Skeletal muscle satellite cell (primary cell): ENCODE measurements around the gene ABCA2.

Experiments
- H3K27me3 ChIP-seq: 2 replicates; pipeline ENCODE4 v1.7.0; 2013; ENCODE audit warnings: low read length; ENCODE audit not compliant: control insufficient read depth, insufficient read depth
- H3K36me3 ChIP-seq: 2 replicates; pipeline ENCODE4 v1.7.0; 2013; ENCODE audit warnings: mild to moderate bottlenecking, control low read depth, low read length; ENCODE audit not compliant: insufficient read depth
- H3K4me1 ChIP-seq: 2 replicates; pipeline ENCODE4 v1.7.0; 2013; ENCODE audit warnings: low read length; ENCODE audit not compliant: control insufficient read depth, insufficient read depth
- H3K4me2 ChIP-seq: 2 replicates; pipeline ENCODE4 v1.7.0; 2013; ENCODE audit warnings: mild to moderate bottlenecking, low read length
- H3K4me3 ChIP-seq: 2 replicates; pipeline ENCODE4 v1.7.0; 2013; ENCODE audit warnings: low read length
- H3K9ac ChIP-seq: 2 replicates; pipeline ENCODE4 v1.7.0; 2013; ENCODE audit warnings: mild to moderate bottlenecking, low read depth, low read length, moderate library complexity
- H3K9me3 ChIP-seq: replicated peaks from 2 replicates; pipeline ENCODE4 v1.7.0; 2013; ENCODE audit warnings: mild to moderate bottlenecking, control low read depth, low read length

Gene ABCA2

DNA sequence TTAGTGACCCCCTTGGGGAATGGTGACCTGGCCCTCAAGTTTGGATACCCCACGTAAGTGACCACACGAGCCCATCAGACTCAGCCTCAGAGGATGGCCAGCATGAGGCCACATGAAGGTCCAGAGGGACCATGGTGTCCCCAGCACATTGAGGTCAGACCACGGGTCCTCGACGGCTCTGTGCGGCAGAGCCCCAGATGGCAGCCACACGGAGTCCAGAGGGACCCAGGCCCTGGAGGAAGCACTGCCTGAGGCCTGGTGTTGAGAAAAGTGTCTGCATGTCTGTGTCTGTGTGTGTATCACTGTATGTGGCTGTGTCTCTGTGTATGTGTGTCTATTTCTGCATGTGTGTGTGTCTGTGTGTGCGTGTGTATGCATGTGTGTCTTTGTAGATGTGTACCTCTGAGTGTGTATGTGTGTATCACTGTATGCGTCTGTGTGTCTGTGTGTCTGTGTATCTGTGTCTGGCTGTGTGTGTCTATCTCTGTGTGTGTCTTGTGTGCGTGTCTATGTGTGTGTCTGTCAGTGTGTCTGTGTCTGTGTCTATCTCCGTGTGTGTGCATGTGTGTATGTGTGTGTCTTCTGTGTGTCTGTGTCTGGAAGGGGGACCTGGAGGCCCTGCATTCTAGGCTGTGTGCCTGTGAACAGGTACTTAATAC lies 44.3 kb downstream of the ABCA2 start:
- H3K4me1 ChIP-seq, result peaks cover 6% of the 10 kb centered on the region
- H3K27me3 ChIP-seq, result peaks cover 20% of the 10 kb centered on the region
- H3K4me2 ChIP-seq, result no peak overlapping the region
- H3K4me3 ChIP-seq, result no peak overlapping the region
- H3K9me3 ChIP-seq, result no peaks in the 10 kb centered on the region
- H3K36me3 ChIP-seq, result no peaks in the 10 kb centered on the region
- H3K9ac ChIP-seq, result no peak overlapping the region

DNA sequence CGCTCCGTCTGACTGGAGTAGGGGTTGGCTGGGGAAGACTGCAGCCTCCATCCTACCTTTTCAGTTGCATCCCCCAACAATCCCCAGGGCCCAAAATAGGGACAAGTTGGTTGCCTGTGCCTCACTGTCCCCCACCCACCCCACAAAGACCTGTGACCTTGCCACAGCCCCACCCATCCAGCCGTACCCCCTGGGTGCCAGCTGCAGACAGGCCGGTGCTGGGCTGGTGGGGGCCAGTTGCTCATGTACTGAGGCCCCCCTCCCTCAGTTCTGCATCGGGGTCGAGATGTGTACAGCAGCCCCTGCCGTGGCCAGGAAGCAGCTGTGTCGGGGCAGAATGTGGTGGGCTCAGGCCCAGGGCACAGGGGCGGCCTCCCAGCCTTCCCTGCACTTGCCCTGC lies 44.9 kb downstream of the ABCA2 start:
- Histone ChIP-seq H3K4me3 (no peak overlapping the region), H3K36me3 (no peaks in the 10 kb centered on the region), H3K27me3 (peaks cover 20% of the 10 kb centered on the region), H3K9me3 (no peaks in the 10 kb centered on the region), H3K4me2 (no peak overlapping the region), H3K9ac (no peak overlapping the region), H3K4me1 (peaks cover 7% of the 10 kb centered on the region)

DNA sequence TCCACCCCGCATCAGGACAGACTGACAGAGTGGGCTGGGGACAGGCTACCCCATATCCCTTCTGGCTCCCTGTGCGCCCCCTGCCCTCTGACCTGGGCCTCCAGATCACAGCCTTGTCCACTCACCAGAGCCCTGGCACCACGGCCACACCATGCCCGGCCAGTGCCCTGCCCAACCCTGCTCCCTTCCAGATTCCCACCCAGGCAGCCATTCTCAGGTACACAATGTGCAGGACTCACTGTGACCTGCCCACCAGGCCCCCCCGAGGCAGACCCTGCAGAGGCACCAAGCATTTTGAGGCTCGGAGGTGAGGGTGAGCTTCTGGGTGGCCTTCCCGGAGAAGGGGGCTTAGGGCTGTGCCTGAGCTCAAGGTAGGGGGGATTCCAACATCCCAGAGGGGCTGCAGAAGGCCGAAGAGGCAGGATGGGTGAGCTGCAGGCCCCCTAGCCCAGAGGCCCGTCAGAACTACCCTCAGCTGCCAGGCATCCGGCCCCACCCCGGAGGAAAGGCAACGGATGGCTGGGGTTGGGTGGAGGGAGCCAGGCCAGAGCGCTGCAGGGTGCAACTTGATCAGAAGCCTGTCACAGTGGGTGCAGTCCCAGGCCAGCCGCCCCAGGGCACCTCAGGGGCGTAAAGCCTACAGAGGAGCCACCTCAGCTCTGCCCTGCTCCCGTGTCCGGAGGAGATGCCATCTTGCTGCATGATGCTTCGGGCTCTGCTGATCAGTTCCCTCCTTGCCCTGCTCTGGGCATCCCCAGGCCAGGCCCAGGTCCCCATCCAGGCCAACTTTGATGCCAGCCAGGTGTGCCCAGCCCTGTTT lies 45.6 kb downstream of the ABCA2 start, which contains the start of gene LCNL1:
Gene LCNL1 (plus strand): TSS at position 762 of the 820 bp plus-strand sequence. CDS start 594 bp downstream, outside the sequence.
- peaks cover 20% of the 10 kb centered on the region for H3K27me3 ChIP-seq
- peaks cover 14% of the 10 kb centered on the region for H3K4me1 ChIP-seq
- no peaks in the 10 kb centered on the region for H3K9me3 ChIP-seq
- H3K4me2 ChIP-seq, result no peak within 1 kb of the TSS
- no peak within 1 kb of the TSS for H3K9ac ChIP-seq
- no peak within 1 kb of the TSS for H3K4me3 ChIP-seq
- no peaks in the 10 kb centered on the region for H3K36me3 ChIP-seq

DNA sequence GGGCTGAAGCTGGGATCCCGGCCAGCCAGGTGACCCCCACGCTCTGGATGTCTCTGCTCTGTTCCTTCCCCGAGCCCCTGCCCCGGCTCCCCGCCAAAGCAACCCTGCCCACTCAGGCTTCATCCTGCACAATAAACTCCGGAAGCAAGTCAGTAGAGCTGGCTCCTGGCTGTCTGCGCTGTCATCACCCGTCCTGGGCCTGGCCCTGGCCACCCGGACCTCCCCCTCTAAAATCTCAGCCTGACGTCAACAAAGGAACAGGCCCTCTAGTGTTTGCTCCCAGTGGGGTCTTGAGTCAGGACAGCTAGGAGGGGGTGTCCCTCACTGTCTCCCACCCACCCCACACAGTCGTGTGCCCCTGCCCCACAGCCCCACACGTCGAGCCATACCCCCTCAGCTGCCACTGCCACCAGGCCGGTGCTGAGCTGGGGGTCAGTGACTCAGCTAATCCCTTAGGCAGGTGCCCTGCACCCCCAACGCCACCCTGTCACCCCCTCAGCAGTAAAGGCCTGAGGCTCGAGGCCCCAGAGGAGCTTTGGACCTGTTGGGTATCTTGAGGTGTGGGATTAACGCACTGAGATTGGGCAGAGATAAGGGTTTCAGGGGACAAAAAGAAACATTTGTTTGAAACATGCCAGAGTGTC lies 46.3 kb downstream of the ABCA2 start:
- no peaks in the 10 kb centered on the region for H3K9me3 ChIP-seq

DNA sequence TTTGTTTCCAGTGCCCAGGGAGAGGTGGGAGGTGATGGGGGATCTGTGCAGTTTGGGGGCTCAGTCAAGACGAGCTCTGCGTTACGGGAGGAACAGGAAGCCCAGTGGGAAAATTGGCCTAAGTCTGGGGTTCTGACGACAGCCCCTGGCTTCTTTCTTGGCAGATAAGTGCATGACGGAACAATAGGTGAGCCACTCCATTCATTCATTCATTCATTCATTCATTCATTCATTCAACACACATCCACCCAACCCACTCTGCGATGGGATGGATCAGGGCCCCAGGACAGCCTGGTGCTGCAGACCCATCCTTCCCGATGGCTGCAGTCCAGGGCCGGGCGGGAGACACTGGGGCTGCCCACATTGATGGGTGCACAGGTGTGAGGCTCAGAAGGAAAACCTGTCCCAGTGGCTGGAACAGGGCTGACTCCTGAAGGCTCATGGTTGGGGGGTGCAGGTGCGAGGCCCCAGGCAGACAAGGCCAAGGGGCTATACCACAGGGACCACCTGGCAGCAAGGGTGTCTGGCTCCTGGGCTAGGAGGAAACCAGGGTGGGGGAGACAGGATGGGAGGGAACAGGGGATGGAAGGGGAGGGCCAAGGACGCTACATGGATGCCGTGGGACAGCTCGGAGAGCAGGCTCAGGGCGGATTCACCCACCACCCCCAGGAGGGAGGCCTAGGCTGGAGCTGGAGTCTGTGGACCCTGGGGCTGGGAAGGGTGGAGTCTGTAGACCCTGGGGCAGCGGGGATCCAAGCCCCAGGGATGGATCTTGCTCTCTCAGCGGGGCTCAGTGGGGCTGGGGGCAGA lies 47.2 kb downstream of the ABCA2 start:
- Histone ChIP-seq H3K4me1 (peaks cover 26% of the 10 kb centered on the region), H3K36me3 (no peaks in the 10 kb centered on the region), H3K9ac (no peak overlapping the region), H3K4me2 (no peak overlapping the region), H3K27me3 (peaks cover 20% of the 10 kb centered on the region), H3K4me3 (no peak overlapping the region), H3K9me3 (no peaks in the 10 kb centered on the region)

More for the DNA sequence above, 46.3 kb downstream of the ABCA2 start:
- Histone ChIP-seq H3K36me3 (no peaks in the 10 kb centered on the region), H3K4me3 (no peak overlapping the region), H3K9ac (no peak overlapping the region), H3K4me1 (peaks cover 21% of the 10 kb centered on the region), H3K27me3 (peaks cover 20% of the 10 kb centered on the region), H3K4me2 (no peak overlapping the region)

- Histone ChIP-seq H3K36me3 (no peaks in the 10 kb centered on the region), H3K4me3 (no peak overlapping the region), H3K4me1 (peaks cover 35% of the 10 kb centered on the region), H3K27me3 (peaks cover 18% of the 10 kb centered on the region), H3K4me2 (no peak overlapping the region), H3K9ac (no peak overlapping the region), H3K9me3 (no peaks in the 10 kb centered on the region)
These were observed 48.1 kb downstream of the ABCA2 start for GRCh38 chr9:136979769-136980587.

DNA sequence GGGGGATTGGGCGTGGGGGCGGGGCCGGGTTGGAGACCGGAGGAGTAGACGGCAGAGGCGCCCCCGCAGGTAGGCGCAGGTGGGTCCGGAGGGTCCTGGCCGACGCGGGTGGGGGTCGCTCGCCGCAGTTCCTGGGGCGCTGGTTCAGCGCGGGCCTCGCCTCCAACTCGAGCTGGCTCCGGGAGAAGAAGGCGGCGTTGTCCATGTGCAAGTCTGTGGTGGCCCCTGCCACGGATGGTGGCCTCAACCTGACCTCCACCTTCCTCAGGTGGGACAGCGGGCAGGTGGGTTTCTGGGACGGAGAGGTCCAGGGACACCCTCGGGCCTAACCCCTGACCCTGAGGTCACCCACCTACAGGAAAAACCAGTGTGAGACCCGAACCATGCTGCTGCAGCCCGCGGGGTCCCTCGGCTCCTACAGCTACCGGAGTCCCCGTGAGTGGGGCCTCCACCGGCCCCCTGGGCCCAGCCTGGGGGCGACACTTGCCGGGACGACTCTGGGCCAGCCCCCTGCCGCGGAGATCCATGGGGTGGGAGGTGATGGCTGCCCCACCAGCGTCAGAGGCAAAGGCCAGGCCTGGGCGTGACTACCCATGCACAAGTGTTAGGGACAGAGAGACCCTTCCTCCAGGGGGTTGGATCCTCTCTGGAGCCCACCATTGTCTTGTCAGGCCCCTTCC lies 49.0 kb downstream of the ABCA2 start:
- Histone ChIP-seq H3K4me1 (peaks cover 37% of the 10 kb centered on the region), H3K9ac (no peak overlapping the region), H3K36me3 (no peaks in the 10 kb centered on the region), H3K9me3 (no peaks in the 10 kb centered on the region), H3K4me3 (no peak overlapping the region), H3K4me2 (no peak overlapping the region), H3K27me3 (peaks cover 8% of the 10 kb centered on the region)

GRCh38 chr9:136978073-136978864 lies 49.8 kb downstream of the ABCA2 start:
- H3K9ac ChIP-seq, result peak overlapping the region; percentile 59
- H3K27me3 ChIP-seq, result peaks cover under 1% of the 10 kb centered on the region
- H3K36me3 ChIP-seq, result no peaks in the 10 kb centered on the region
- H3K4me1 ChIP-seq, result peaks cover 37% of the 10 kb centered on the region
- no peaks in the 10 kb centered on the region for H3K9me3 ChIP-seq
- H3K4me3 ChIP-seq, result peak overlapping the region; percentile 71
- peak overlapping the region; percentile 92 for H3K4me2 ChIP-seq

- no peaks in the 10 kb centered on the region for H3K27me3 ChIP-seq
- H3K36me3 ChIP-seq, result no peaks in the 10 kb centered on the region
- H3K9ac ChIP-seq, result peak overlapping the region; percentile 59
- peaks cover 37% of the 10 kb centered on the region for H3K4me1 ChIP-seq
- peak overlapping the region; percentile 71 for H3K4me3 ChIP-seq
- no peaks in the 10 kb centered on the region for H3K9me3 ChIP-seq
- peak overlapping the region; percentile 92 for H3K4me2 ChIP-seq
These were observed 50.4 kb downstream of the ABCA2 start for GRCh38 chr9:136977649-136978072.
